Measurements from ENCODE around the gene GP1BA.
"Not testable (repeated sequence)": the region's sequence is repeated elsewhere in the genome, so short reads cannot be mapped to it uniquely, and the experiment has no call there.

DNA sequence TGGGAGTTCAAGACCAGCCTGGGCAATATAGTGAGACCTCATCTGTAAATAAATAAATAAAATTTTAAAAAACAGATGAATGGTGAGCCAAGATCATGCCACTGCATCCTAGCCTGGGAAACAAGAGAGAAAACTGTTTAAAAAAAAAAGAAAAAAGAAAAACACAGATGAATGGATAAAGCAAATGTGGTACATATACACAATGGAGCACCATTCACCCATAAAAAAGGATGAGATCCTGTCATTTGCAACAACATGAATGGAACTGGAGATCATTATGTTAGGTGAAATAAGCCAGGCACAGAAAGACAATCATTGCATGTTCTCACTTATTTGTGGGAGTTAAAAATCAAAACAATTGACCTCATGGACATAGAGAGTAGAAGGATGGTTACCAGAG, 25.4 kb upstream of the GP1BA start:
- TF ChIP-seq, protein P1, sequence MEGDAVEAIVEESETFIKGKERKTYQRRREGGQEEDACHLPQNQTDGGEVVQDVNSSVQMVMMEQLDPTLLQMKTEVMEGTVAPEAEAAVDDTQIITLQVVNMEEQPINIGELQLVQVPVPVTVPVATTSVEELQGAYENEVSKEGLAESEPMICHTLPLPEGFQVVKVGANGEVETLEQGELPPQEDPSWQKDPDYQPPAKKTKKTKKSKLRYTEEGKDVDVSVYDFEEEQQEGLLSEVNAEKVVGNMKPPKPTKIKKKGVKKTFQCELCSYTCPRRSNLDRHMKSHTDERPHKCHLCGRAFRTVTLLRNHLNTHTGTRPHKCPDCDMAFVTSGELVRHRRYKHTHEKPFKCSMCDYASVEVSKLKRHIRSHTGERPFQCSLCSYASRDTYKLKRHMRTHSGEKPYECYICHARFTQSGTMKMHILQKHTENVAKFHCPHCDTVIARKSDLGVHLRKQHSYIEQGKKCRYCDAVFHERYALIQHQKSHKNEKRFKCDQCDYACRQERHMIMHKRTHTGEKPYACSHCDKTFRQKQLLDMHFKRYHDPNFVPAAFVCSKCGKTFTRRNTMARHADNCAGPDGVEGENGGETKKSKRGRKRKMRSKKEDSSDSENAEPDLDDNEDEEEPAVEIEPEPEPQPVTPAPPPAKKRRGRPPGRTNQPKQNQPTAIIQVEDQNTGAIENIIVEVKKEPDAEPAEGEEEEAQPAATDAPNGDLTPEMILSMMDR (conservative IDR thresholded peaks at IDR 0.05), result not testable (repeated sequence)
- TF ChIP-seq EZH2 (IDR thresholded peaks at IDR 0.05; ENCODE audit: low read depth), result not testable (repeated sequence)
